Measurements from ENCODE around the gene GTF2I. TPM values are rescaled to one million over a fixed set of nuclear protein-coding genes. Genes with fewer than 3 reads are reported as not detected.

Gene GTF2I
- total RNA-seq, 2 donors from 2014 or later, result 74.3 to 107 TPM

- TF ChIP-seq CTCF (IDR thresholded peaks at IDR 0.05), result no peak
- Histone ChIP-seq H3K4me3 (no peak overlapping the region), H3K36me3 (no peaks in the 10 kb centered on the region), H3K27me3 (no peaks in the 10 kb centered on the region), H3K4me1 (peaks cover 0 to 11% of the 10 kb centered on the region in 2 donors), H3K27ac (no peak overlapping the region), H3K9me3 (no peaks in the 10 kb centered on the region)
- DNase-seq (ENCODE audit: low spot score), result no peak
Measured at GRCh38 chr7:74622228-74622749, 35.2 kb upstream of the GTF2I start.

GRCh38 chr7:74623135-74623534 lies 34.4 kb upstream of the GTF2I start:
- Histone ChIP-seq H3K4me3 (no peak overlapping the region), H3K9me3 (no peaks in the 10 kb centered on the region), H3K36me3 (no peaks in the 10 kb centered on the region), H3K27me3 (no peaks in the 10 kb centered on the region), H3K4me1 (peaks cover 0 to 13% of the 10 kb centered on the region in 2 donors), H3K27ac (no peak overlapping the region)
- TF ChIP-seq CTCF (IDR thresholded peaks at IDR 0.05), result no peak
- DNase-seq (ENCODE audit: low spot score), result no peak

GRCh38 chr7:74625446-74625845 lies 32.1 kb upstream of the GTF2I start:
- Histone ChIP-seq H3K9me3 (no peaks in the 10 kb centered on the region), H3K4me1 (peaks cover 0 to 13% of the 10 kb centered on the region in 2 donors), H3K27ac (no peak overlapping the region), H3K27me3 (no peaks in the 10 kb centered on the region), H3K4me3 (no peak overlapping the region), H3K36me3 (no peaks in the 10 kb centered on the region)
- peak in 1 of 2 donors; percentile 31 for TF ChIP-seq CTCF (IDR thresholded peaks at IDR 0.05)
- no peak for DNase-seq (ENCODE audit: low spot score)

GRCh38 chr7:74627661-74628411 lies 29.7 kb upstream of the GTF2I start:
- Histone ChIP-seq H3K4me1 (peaks cover 0 to 13% of the 10 kb centered on the region in 2 donors), H3K9me3 (no peaks in the 10 kb centered on the region), H3K4me3 (no peak overlapping the region), H3K27me3 (no peaks in the 10 kb centered on the region), H3K27ac (peak overlapping the region in 1 of 2 donors; percentile 17), H3K36me3 (no peaks in the 10 kb centered on the region)
- no peak for DNase-seq (ENCODE audit: low spot score)
- TF ChIP-seq CTCF (IDR thresholded peaks at IDR 0.05), result no peak

GRCh38 chr7:74632505-74632904 lies 25.0 kb upstream of the GTF2I start:
- Histone ChIP-seq H3K9me3 (no peaks in the 10 kb centered on the region), H3K4me3 (no peak overlapping the region), H3K27me3 (no peaks in the 10 kb centered on the region), H3K4me1 (peaks cover 0 to 22% of the 10 kb centered on the region in 2 donors), H3K27ac (no peak overlapping the region), H3K36me3 (no peaks in the 10 kb centered on the region)
- DNase-seq (ENCODE audit: low spot score), result no peak
- TF ChIP-seq CTCF (IDR thresholded peaks at IDR 0.05), result no peak

Measured in right atrium auricular region (tissue), 2 donors.